DMS79 treated with DMSO at 0.1 percent for 48 hours (cell line): Measurements from ENCODE around the gene RAI1.

Experiments used
- DNase-seq: peaks from one replicate; lab custom pipeline; 2025; lab: John Stamatoyannopoulos, UW

RAI1 gene

DNA sequence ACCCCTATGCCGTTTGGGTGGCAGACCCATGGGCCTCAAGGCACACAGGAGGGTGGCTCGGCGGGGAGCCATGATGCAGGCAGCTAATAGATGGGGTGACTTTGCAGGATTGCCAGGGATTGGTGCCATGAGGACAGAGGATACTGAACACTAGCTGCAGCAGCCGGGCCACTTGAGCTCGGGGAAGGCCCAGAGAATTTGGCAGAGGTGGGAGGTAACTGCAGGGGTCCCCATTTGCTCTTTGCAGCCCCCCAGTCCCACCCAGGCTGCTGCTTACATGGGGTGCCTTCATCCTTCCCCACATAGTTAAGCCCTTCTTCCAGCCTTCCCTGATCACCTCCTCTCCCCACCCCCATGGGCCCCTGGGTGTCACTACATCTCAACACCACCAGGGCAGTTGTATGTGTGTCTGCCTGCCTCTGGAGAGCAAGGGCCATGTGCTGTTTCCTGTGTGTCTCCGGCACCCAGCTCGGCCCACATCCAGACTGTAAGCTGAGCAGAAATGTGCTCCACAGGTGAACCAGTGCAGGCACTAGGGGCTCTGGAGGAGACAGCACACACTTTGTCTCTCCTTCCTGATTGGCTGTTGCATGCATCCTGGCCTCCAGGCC lies 103.5 kb downstream of the RAI1 start:
- DNase-seq = no peak

DNA sequence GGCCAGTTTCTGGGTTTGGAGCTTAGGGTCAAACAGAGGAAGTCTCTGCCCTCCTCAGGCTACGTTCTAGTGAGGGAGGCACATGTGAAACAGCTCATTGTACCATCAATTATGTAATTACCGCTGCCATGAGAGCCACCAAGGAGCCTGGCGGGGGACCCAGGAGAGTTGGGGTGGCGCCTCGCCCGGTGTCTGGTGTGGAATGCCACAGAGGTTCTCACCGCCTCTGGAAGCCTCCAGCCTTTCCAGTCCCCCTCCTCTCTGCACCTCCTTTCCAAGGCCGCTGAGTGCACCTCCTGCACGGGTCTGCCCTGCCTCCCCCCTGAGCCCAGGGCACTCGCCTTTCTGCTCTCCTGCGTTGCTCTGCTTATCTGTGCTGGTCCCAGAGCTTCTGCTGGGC lies 104.1 kb downstream of the RAI1 start:
- peak; percentile 11 for DNase-seq

DNA sequence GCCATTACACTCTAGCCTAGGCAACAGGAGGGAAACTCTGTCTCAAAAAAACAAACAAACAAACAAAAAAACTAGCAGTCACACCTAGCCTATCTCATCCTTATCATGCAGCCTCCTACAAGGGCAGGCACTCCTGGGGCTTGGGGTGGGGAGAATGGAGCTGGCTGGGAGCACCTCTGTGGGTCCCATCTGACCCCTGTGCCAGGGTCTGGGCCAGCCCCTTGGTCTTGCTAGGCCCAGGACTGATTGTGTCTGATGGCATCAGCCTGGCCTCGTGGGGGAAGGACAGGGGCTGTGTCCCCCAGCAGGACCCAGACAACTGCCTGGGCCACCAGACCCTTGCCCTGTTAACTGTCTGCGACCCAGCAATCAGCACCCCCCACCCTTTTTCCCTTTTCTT lies 105.7 kb downstream of the RAI1 start:
- no peak for DNase-seq

DNA sequence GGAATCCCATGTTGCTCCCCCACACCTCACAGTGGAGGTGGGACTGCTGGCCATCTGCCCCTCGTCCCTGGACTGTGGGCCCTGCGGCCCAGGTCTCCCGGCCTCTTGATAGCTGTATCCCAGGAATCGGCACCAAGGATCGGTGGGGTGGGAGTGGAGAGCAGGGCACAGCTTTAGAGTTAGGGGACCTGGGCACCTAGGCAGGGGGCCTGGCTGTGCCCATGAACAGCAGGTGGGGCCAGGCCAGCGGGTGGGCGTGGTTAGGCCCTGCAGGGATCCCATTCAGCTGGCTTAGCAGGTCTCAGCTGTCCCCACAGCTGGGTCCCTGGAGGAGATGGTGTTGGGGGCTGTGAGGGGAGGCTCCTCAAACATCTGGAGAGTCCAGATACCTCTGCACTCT lies 106.3 kb downstream of the RAI1 start:
- DNase-seq = no peak

DNA sequence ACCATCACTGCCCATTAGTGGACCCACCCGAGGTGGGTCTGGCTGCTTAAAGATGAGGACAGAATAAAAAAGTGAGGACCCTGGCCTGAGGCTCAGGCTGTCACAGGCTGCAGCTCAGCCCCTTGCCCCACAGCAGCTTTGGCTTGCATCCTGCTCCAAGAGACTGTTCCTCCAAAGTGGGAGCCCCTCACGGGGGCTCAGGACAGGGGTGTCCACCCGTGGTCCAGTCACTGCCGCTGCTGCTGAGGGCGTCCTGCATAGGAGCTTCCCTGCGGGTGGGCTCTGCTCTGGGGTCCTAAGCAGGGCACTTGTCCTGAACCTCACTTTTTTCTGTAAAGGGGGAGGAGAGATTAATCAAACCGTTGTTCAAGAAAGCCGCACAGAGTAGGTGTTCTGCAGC lies 107.7 kb downstream of the RAI1 start:
- DNase-seq = no peak

DNA sequence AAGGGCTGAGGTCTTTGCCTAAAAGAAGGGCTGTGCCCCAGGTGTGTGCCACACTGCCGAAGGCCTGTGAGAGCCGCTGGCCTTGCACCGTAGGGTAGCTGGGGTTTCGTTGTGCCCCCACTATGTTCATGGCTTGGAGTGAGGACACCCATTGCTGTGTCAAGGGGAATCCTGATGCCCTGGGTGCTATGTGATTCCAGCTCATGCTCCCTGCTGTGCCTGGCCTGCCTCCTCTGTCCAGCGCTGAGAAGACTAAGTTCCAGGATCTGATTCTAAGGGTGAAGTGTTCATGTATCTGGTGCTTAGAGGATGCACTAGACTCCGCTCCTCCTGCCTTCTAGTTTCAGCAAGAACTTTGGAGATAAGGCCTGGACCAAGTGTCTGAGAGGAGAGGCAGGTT lies 108.2 kb downstream of the RAI1 start:
- no peak for DNase-seq

DNA sequence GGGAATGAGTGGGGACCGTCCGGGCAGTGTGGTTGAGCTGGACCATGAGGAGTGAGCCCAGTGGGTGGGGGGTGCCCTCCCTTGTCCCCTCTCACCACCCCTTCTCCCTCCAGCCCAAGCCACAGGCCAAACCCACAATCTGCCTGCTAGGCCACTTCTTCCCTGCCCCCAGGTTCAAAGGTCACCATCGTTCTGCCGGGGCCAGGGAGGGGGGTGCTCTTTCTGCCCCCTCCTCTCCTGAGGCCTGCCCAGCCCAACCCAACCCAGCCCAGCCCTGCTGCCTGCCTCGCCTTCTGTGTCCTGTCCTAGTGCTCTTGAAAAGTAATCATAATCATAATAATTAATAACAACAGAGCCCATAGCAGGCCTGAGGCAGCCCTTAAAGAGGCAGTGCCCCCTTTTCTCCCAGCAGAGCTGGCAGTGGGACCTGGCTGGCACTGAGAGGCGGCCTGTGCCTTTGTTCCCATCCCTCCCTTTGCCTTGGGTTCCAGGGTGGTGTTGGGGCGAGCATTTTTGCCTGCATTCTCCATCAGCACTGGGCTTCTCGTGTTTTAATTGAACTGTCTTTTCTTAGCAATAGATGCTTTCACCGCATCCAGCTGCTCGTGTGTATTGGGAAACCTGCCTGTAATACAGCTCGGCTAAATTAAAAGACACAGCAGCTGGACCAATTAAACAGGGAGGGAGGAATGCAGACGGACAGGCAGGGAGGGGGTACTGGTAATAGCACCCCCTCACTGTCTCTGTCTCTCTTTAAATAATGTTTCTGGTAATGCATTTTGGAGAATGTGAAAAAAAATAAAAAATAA lies 108.8 kb downstream of the RAI1 start:
- DNase-seq = no peak

DNA sequence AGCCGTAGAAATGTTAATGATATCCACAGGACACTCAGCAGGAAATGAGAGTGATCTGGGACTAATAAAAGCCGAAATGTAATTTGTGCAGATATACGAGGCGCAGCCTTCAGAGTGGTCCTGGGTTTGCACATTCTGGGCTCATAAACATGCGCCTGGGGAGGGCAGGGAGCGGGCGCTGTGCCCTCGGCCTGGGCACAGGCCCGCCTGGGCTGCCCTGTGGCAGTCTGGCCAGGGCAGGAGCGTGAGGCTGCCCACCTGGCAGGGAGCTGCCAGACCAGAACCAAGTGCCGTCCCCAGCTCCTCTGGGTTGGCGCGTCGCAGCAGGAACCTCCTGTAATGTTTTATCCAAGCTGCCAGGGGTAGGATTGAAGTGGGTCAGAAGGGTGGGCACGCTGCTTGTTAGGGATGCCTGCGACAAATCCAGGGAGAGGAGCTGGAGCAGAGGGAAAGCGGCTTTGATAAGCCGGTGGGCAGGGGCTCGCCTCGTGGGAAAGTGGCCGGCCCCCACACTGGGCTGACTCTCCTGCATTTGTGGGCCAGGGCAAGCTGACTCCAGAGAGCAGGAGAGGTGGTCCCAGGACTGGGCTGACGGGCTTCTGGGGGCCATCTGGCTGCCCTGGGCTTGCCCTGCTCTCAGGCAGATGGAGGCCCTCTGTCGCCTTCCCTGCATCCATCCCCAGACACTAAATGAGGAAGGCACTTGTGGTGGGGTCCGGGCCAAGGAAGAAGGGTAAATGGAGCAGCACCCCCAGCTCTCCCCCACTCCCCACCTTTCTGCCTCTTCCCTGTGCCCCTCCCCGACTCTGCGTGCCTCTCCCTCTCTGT lies 109.6 kb downstream of the RAI1 start:
- DNase-seq = no peak

DNA sequence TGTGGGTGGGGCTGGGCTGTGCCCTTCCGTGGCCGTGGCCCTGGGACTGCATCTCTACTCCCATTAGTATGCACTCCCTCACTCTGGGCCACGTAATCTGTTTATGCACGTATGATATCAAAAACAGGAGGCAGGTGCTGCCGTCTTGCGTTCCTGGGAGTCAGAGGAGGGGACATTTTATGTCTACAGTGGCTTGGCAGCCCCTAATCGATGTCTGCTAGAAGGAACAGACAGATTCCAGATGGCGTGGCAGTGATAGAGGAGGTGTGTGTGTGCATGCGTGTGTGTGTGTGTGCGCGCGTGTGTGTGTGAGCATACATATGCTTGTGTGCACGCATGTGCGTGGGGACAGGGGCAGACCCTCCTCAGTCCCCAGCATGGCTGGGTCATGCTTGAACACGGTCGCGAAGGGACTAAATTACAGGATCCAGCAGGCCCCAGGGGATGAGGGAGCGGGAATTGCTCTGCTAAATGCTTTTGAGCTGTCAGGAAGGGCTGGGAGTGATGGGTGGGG lies 110.8 kb downstream of the RAI1 start:
- DNase-seq = no peak

DNA sequence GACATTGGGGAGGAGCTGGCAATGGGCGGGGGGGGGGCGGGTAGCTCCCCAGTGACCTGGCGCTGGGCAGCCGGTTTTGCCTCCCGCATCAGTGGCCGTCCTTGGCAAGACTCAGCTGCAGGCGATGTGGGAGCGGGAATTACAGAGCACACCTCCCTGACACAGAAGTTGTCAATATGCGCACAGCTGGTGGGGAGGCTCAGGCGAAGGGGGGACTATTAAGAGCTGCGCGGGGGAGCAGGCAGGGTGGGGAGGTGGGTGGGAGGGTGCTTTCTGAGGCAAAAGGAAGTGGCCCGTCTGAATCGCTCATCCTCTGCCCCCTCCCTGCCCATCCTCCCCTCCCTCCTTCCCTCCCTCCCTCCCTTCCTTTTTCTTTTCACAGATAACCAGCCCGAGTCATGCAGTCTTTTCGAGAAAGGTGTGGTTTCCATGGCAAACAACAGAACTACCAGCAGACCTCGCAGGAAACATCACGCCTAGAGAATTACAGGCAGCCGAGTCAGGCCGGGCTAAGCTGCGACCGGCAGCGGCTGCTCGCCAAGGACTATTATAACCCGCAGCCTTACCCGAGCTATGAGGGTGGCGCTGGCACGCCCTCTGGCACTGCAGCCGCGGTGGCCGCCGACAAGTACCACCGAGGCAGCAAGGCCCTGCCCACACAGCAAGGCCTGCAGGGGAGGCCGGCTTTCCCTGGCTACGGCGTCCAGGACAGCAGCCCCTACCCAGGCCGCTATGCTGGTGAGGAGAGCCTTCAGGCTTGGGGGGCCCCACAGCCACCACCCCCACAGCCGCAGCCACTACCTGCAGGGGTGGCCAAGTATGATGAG lies 111.5 kb downstream of the RAI1 start:
- no peak for DNase-seq

DNA sequence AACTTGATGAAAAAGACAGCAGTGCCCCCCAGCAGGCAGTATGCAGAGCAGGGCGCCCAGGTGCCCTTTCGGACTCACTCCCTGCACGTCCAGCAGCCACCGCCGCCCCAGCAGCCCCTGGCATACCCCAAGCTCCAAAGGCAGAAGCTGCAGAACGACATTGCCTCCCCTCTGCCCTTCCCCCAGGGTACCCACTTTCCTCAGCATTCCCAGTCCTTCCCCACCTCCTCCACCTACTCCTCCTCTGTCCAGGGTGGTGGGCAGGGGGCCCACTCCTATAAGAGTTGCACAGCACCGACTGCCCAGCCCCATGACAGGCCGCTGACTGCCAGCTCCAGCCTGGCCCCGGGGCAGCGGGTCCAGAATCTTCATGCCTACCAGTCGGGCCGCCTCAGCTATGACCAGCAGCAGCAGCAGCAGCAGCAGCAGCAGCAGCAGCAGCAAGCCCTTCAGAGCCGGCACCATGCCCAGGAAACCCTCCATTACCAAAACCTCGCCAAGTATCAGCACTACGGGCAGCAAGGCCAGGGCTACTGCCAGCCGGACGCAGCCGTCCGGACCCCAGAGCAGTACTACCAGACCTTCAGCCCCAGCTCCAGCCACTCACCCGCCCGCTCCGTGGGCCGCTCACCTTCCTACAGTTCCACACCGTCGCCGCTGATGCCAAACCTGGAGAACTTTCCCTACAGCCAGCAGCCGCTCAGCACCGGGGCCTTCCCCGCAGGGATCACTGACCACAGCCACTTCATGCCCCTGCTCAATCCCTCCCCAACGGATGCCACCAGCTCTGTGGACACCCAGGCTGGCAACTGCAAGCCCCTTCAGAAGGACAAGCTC lies 112.3 kb downstream of the RAI1 start:
- DNase-seq = no peak

DNA sequence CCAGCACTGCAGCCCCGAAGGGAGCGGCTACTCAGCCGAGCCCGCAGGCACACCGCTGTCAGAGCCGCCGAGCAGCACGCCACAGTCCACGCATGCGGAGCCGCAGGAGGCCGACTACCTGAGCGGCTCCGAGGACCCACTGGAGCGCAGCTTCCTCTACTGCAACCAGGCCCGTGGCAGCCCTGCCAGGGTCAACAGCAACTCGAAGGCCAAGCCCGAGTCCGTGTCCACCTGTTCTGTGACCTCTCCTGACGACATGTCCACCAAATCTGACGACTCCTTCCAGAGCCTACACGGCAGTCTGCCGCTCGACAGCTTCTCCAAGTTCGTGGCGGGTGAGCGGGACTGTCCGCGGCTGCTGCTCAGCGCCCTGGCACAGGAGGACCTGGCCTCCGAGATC lies 113.1 kb downstream of the RAI1 start:
- no peak for DNase-seq

DNA sequence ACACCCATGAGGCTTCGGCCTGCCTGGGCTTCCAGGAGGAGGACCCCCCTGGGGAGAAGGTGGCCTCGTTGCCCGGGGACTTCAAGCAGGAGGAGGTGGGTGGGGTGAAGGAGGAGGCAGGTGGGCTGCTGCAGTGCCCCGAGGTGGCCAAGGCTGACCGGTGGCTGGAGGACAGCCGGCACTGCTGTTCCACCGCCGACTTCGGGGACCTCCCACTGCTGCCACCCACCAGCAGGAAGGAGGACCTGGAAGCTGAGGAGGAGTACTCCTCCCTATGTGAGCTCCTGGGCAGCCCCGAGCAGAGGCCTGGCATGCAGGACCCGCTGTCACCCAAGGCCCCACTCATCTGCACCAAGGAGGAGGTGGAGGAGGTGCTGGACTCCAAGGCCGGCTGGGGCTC lies 114.0 kb downstream of the RAI1 start:
- no peak for DNase-seq

DNA sequence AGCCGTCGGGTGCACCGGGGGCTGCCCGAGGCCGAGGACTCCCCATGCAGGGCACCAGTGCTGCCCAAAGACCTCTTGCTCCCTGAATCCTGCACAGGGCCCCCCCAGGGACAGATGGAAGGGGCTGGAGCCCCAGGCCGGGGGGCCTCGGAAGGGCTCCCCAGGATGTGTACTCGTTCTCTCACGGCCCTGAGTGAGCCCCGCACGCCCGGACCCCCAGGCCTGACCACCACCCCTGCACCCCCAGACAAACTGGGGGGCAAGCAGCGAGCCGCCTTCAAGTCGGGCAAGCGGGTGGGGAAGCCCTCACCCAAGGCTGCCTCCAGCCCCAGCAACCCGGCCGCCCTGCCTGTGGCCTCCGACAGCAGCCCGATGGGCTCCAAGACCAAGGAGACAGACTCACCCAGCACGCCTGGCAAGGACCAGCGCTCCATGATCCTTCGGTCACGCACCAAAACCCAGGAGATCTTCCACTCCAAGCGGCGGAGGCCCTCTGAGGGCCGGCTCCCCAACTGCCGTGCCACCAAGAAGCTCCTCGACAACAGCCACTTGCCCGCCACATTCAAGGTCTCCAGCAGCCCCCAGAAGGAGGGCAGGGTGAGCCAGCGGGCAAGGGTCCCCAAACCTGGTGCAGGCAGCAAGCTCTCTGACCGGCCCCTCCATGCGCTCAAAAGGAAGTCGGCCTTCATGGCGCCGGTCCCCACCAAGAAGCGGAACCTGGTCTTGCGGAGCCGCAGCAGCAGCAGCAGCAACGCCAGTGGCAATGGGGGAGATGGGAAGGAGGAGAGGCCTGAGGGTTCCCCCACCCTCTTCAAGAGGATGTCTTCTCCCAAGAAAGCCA lies 114.9 kb downstream of the RAI1 start:
- DNase-seq = no peak

DNA sequence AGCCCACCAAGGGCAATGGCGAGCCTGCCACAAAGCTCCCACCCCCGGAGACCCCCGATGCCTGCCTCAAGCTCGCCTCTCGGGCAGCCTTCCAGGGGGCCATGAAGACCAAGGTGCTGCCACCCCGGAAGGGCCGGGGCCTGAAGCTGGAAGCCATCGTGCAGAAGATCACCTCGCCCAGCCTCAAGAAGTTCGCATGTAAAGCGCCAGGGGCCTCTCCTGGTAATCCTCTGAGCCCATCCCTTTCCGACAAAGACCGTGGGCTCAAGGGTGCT lies 115.5 kb downstream of the RAI1 start:
- no peak for DNase-seq

DNA sequence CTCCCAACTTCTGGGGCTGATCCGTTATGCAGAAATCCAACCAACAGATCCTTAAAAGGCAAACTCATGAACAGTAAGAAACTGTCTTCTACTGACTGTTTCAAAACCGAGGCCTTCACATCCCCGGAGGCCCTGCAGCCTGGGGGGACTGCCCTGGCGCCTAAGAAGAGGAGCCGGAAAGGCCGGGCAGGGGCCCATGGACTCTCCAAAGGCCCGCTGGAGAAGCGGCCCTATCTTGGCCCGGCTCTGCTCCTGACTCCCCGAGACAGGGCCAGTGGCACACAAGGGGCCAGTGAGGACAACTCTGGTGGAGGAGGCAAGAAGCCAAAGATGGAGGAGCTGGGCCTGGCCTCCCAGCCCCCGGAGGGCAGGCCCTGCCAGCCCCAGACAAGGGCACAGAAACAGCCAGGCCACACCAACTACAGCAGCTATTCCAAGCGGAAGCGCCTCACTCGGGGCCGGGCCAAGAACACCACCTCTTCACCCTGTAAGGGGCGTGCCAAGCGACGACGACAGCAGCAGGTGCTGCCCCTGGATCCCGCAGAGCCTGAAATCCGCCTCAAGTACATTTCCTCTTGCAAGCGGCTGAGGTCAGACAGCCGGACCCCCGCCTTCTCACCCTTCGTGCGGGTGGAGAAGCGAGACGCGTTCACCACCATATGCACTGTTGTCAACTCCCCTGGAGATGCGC lies 116.0 kb downstream of the RAI1 start:
- DNase-seq = no peak

DNA sequence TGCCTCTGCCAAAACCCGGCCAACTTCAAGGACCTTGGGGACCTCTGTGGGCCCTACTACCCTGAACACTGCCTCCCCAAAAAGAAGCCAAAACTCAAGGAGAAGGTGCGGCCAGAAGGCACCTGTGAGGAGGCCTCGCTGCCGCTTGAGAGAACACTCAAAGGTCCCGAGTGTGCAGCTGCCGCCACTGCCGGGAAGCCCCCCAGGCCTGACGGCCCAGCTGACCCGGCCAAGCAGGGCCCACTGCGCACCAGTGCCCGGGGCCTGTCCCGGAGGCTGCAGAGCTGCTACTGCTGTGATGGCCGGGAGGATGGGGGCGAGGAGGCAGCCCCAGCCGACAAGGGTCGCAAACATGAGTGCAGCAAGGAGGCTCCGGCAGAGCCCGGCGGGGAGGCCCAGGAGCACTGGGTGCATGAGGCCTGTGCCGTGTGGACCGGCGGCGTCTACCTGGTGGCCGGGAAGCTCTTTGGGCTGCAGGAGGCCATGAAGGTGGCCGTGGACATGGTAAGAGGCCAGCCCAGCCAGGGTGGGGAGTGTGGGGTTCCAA lies 116.8 kb downstream of the RAI1 start:
- no peak for DNase-seq

DNA sequence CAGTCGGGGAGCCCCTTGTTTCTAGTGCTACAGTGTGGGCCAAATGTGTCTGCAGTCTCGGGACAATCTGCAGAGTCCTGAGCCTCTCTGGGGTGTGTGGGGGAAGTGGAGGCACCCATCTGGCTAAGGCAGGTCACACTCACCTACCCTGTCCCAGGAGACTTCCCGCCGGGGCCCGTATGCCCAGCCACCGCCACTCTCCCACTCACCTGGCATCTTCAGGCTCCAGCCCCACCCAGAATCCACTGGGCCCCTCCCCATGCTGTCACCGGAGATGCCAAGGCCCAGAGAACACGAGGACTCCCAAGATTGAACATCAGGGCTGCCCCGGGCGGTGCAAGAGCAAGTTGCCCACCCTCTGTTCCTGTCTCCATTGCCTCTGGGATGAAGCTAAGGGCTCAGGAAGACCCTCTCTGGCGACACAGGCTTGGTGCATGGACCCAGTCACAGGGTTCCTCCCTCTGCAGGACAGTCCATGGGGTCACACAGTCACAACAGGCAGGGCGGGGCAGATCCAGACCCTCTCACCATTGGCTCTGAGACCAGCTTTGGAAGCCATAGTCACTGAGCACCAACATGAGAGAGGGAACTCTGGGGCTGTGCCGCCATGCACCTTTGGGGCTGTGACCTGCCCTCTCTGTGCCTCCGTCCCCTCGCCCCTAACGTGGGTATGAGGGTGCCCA lies 117.5 kb downstream of the RAI1 start:
- no peak for DNase-seq

DNA sequence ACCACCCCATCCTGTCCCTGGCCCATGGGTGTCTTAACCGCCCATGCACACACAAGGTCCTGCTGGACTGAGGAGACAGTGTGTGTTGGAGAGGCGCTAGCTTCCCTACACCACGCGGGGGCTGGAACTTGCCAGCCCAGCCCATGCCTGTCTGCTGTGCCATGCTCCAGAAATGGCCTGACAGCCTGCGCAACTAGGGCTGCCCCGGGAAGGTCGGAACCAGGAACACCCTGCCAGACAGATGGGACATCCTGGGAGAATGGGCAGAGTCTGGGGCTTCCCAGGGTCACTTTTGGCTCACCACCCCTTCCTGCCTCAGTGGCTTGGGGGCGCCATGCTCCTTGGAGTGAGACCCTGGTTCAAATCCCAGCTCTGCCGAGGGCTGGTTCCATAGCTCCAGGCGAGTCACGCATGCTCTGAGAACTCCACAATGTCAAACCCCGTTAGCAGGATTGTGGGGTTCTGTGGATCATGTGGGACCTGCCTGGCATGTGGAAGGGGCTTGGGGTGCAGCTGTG lies 119.3 kb downstream of the RAI1 start:
- DNase-seq = no peak
